Measurements from ENCODE around the gene HIF1AN. TPM values are rescaled to one million over a fixed set of nuclear protein-coding genes. Genes with fewer than 3 reads are reported as not detected.

HIF1AN gene
- total RNA-seq, 2 donors from 2014 or later, result 28.9 to 42.4 TPM

GRCh38 chr10:100528123-100528886 is 7.4 kb upstream of the HIF1AN start:
- intact Hi-C loops (cut with DNase I), result no loop called here
- no peak overlapping the region for H3K27ac ChIP-seq

GRCh38 chr10:100528921-100529474 is 6.7 kb upstream of the HIF1AN start:
- Histone ChIP-seq H3K36me3 (peaks cover 5% of the 10 kb centered on the region), H3K4me1 (no peaks in the 10 kb centered on the region), H3K27me3 (no peaks in the 10 kb centered on the region), H3K9me3 (no peaks in the 10 kb centered on the region), H3K4me3 (peak overlapping the region; percentile 96), H3K27ac (peak overlapping the region; percentile 56), H3K9ac (ENCODE audit: low read depth in 2 of 2, low read length in 2 of 2) (peak overlapping the region; percentile 87 to 96)
- no peak for DNase-seq
- no peak for TF ChIP-seq CTCF (IDR thresholded peaks at IDR 0.05)
- intact Hi-C loops (cut with DNase I), result no loop called here

More at GRCh38 chr10:100528123-100528886, 7.4 kb upstream of the HIF1AN start:
- Histone ChIP-seq H3K4me1 (no peaks in the 10 kb centered on the region), H3K9me3 (no peaks in the 10 kb centered on the region), H3K9ac (ENCODE audit: low read depth in 2 of 2, low read length in 2 of 2) (peak overlapping the region; percentile 12 to 96), H3K27me3 (no peaks in the 10 kb centered on the region), H3K4me3 (peak overlapping the region; percentile 96), H3K36me3 (peaks cover 5% of the 10 kb centered on the region)
- no peak for TF ChIP-seq CTCF (IDR thresholded peaks at IDR 0.05)
- DNase-seq, result no peak

- no peak for TF ChIP-seq CTCF (IDR thresholded peaks at IDR 0.05)
- DNase-seq, result peak; percentile 97
- peaks cover 5% of the 10 kb centered on the region for H3K36me3 ChIP-seq
- H3K4me1 ChIP-seq, result no peaks in the 10 kb centered on the region
- H3K27ac ChIP-seq, result peak within 1 kb of the TSS; percentile 56
- H3K9me3 ChIP-seq, result no peaks in the 10 kb centered on the region
- H3K4me3 ChIP-seq, result peak within 1 kb of the TSS; percentile 96
- intact Hi-C loops (cut with DNase I), result no loop called here
- peak within 1 kb of the TSS; percentile 87 to 96 for H3K9ac ChIP-seq (ENCODE audit: low read depth in 2 of 2, low read length in 2 of 2)
- no peaks in the 10 kb centered on the region for H3K27me3 ChIP-seq
Measured at GRCh38 chr10:100529475-100530298, 6.1 kb upstream of the HIF1AN start, which contains the start of gene NDUFB8. Gene NDUFB8, minus strand, starts transcription at chr10:100529871. Its CDS starts 20 bp downstream, at chr10:100529851.

GRCh38 chr10:100531761-100532160 is 4.0 kb upstream of the HIF1AN start:
- DNase-seq, result no peak
- Histone ChIP-seq H3K4me1 (peaks cover 5% of the 10 kb centered on the region), H3K9me3 (no peaks in the 10 kb centered on the region), H3K27ac (no peak overlapping the region), H3K36me3 (no peaks in the 10 kb centered on the region), H3K27me3 (no peaks in the 10 kb centered on the region), H3K4me3 (no peak overlapping the region), H3K9ac (ENCODE audit: low read depth in 2 of 2, low read length in 2 of 2) (no peak overlapping the region)
- TF ChIP-seq CTCF (IDR thresholded peaks at IDR 0.05), result no peak
- intact Hi-C loops (cut with DNase I), result no loop called here

- no peak overlapping the region for H3K9ac ChIP-seq (ENCODE audit: low read depth in 2 of 2, low read length in 2 of 2)
- H3K27ac ChIP-seq, result no peak overlapping the region
- H3K4me1 ChIP-seq, result peaks cover 5% of the 10 kb centered on the region
- no peaks in the 10 kb centered on the region for H3K27me3 ChIP-seq
- H3K36me3 ChIP-seq, result no peaks in the 10 kb centered on the region
- H3K9me3 ChIP-seq, result no peaks in the 10 kb centered on the region
- no peak for DNase-seq
- no peak overlapping the region for H3K4me3 ChIP-seq
- no peak for TF ChIP-seq CTCF (IDR thresholded peaks at IDR 0.05)
- intact Hi-C loops (cut with DNase I), result no loop called here
Measured at GRCh38 chr10:100534726-100535125, 1.0 kb upstream of the HIF1AN start.

Measured in colonic mucosa (tissue), 4 donors.